SKM-1 treated with dmso at 0.1 percent for 144 hours (cell line): Measurements from ENCODE around the gene GPS1.

Experiments
- DNase-seq: peaks from one replicate; lab custom pipeline; 2025; ENCODE audit not compliant: unreplicated experiment; lab: John Stamatoyannopoulos, UW

GPS1 gene

GRCh38 chr17:82051776-82052637, at the start of gene GPS1, which contains the start of gene RFNG:
Gene GPS1, plus strand, starts transcription at chr17:82051898. Its CDS starts 34 bp downstream, at chr17:82051932.
Gene RFNG, minus strand, starts transcription at chr17:82051811. Its CDS starts 45 bp downstream, at chr17:82051766.
- peak; percentile 53 for DNase-seq

GRCh38 chr17:82003411-82004381, 48.0 kb upstream of the GPS1 start:
- no peak for DNase-seq

- no peak for DNase-seq
These were observed 46.9 kb upstream of the GPS1 start for GRCh38 chr17:82004517-82005455.

- no peak for DNase-seq
These were observed 45.9 kb upstream of the GPS1 start for GRCh38 chr17:82005701-82006348.

- DNase-seq = no peak
These were observed 45.0 kb upstream of the GPS1 start for GRCh38 chr17:82006468-82007227.

GRCh38 chr17:82007228-82007494, 44.5 kb upstream of the GPS1 start:
- DNase-seq = no peak

- DNase-seq = no peak
These were observed 44.0 kb upstream of the GPS1 start for GRCh38 chr17:82007495-82008257.

GRCh38 chr17:82008258-82008940, 43.3 kb upstream of the GPS1 start:
- DNase-seq = no peak

GRCh38 chr17:82008941-82009405, 42.7 kb upstream of the GPS1 start:
- no peak for DNase-seq

- no peak for DNase-seq
These were observed 42.3 kb upstream of the GPS1 start for GRCh38 chr17:82009413-82009812.

GRCh38 chr17:82010575-82011525, 40.8 kb upstream of the GPS1 start:
- no peak for DNase-seq

GRCh38 chr17:82011617-82012187, 40.0 kb upstream of the GPS1 start:
- DNase-seq = no peak

GRCh38 chr17:82012261-82012639, 39.4 kb upstream of the GPS1 start:
- DNase-seq = no peak

GRCh38 chr17:82012640-82013295, 38.9 kb upstream of the GPS1 start:
- no peak for DNase-seq

- no peak for DNase-seq
These were observed 38.4 kb upstream of the GPS1 start for GRCh38 chr17:82013341-82013740.

GRCh38 chr17:82013772-82014321, 37.9 kb upstream of the GPS1 start:
- DNase-seq = no peak
